Keratinocyte (primary cell): ENCODE data around the gene RAB21.

ENCODE experiments used
- CTCF ChIP-seq, 3 experiments: IDR thresholded peaks in 1 of 3; conservative IDR thresholded peaks in 1 of 3; optimal IDR thresholded peaks in 1 of 3; 2 replicates in 2 of 3; 3 replicates in 1 of 3; pipeline versions ENCODE3 to v1.5.1; 2011; ENCODE audit warnings: low read length in 3 of 3, mild to moderate bottlenecking in 3 of 3, moderate library complexity in 2 of 3, control low read depth in 1 of 3, inconsistent platforms in 1 of 3; ENCODE audit not compliant: insufficient read depth in 2 of 3; ENCODE audit errors: extremely low read depth in 1 of 3
- EZH2 ChIP-seq: IDR thresholded peaks from one replicate; pipeline ENCODE4 v1.6.1; 2012; ENCODE audit warnings: inconsistent platforms, mild to moderate bottlenecking, low read length, moderate library complexity

- TF ChIP-seq EZH2 (no peak), CTCF (optimal IDR thresholded peaks at IDR 0.05 in 1 of 3, IDR thresholded peaks at IDR 0.05 in 1 of 3, conservative IDR thresholded peaks at IDR 0.05 in 1 of 3; ENCODE audit: extremely low read depth in 1 of 3, insufficient read depth in 2 of 3, low read length in 3 of 3) (no peak)
Measured at GRCh38 chr12:71730936-71731335, 23.7 kb upstream of the RAB21 start.
